Measurements from ENCODE around the gene GRB10.

GRB10 gene

DNA sequence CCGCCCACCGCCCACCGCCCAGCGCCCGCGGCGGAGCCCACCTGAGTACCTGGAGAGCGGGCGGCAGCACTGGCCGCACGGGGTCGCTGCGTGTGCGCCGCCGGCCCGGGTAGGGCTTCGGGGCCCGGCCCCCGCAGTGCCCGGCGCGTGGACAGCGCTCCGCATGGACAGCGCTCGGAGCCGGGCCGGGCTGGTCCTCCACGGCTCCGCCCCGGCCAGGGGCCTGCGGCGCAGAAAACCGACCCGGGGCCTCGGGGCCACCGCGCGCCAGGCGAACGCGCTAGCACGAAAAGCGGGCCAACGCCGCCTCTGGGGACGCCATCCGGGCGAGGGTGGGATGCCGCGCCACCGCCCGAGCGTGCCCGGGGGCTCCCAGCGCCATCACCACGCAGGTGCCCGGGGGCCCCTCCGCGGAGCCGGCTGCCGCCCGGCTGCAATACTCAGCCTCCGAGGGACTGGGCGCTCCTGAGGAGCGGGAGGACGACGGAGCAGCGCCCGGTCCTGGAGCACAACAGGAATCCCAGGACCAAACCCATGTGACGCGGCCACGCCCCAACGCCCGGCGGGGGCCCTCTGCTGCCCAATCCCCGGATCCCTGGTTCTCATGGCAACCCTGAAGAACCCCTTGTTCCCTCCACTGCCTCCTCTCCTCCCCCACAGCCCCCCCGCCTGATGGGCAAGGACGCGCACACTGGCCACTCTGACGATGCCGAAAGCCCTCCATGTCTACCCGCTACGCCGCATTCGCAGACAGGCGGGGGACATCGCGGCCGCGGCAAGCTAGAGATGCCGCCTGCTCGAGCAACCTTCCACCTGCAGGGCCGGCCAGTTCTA lies at the start of gene GRB10:
TSS of gene GRB10 (minus strand) at position 522 of the 834 bp plus-strand sequence. CDS start 50,574 bp downstream, outside the sequence.
- DNase-seq, result no peak

DNA sequence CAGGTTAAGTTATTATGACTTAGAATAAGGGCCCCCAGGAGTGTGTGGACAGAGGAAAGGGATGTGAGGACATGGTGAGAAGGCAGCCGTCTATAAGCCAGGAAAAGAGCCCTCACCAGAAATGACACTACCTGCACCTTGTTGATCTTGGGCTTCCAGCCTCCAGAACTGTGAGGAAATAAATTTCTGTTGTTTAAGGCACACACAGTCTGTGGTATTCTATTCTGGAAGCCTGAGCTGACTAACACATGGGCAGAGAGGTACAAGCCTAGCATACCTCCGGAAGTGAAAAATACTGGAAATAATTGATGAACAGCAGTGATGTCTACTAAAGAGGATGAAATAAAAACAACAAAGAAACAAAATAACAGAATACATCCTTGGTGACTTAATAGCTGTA lies 46.1 kb upstream of the GRB10 start:
- DNase-seq, result no peak

DNA sequence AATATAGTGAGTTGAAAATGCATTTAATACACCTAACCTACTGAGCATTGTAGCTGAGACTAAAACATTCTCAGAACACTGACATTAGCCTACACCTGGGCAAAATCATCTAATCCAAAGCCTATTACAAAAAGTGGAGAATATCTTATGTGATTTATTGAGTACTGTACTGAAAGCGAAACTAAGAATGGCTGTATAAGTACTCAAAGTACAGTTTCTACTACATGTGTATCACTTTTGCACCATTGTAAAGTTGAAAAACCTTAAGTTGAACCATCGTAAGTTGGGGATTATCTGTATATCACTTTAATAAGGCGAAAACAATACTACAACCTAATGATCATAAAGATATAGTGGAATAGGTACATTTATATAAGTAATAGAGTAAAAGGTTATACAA lies 45.4 kb upstream of the GRB10 start:
- no peak for DNase-seq

DNA sequence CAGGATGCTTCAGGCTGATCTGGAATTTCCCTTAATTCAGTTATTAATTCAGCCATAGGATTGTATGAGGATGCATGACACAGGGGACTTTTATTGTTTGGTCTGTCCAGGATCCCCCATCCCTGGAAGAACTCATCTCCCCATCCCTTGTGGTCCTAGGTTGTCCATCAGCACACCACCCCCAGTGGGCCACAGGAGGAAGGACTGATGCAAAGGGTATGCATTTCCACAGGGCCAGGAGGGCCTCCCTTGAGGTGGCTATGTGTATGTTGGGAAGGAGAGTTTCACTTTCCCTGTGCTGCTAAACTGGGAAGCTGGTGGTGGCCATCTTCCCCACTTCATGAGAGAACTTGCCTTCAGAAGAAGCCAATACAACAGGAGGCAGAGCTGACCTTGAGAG lies 44.6 kb upstream of the GRB10 start:
- no peak for DNase-seq

DNA sequence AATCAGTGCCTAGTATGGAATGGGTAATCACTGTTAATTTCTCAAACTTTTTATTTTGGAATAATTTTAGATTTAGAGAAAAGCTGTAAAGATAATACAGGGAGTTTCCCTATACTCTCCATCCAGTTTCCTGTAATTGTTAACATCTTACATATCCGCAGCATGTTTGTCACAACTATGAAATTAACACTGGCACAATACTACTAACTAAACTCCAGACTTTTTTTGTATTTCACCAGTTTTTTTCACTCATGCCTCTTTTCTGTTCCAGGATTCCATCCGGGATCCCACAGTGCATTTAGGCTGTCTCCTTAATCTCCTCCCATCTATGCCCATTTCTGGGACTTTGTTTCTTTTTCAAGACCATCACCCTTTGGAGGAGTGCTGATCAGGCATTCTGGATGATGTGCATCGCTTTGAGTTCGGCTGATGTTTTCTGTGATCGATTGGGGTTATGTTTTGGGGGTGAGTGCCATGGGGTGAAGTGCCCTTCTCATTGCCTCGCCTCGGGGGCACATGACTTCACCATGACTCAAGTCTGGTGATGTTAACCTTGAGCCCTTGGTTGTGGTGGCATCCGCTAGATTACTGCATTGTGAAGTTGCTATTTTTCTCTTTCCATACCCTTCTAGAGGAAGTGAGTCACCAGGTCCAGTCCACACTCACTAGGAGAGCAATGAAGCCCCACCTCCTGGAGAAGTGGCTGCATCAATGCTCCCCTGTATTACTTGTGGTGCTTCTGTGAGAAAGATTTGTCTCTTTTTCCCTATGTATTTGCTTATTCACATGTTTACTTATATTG lies 43.9 kb upstream of the GRB10 start:
- DNase-seq, result peak; percentile 5 to 15

DNA sequence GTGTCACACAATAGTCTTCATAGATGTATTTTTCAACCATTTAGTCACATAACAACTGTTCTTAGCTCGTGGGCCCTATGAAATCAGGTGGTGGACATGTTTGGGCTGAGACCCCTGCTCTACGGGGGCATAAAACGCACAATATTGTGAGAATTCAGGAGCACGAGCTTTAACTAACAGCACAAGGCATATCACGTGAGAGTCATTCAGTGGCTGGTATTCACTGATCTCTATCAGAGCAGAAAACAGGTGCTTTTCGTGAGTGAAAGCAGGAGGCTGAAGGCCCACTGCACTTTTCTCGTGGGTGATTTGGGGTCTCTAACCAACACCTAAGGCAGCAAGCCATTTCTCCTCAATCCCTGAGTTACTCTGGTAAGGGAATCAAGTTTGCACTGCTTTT lies 42.8 kb upstream of the GRB10 start:
- DNase-seq, result no peak

DNA sequence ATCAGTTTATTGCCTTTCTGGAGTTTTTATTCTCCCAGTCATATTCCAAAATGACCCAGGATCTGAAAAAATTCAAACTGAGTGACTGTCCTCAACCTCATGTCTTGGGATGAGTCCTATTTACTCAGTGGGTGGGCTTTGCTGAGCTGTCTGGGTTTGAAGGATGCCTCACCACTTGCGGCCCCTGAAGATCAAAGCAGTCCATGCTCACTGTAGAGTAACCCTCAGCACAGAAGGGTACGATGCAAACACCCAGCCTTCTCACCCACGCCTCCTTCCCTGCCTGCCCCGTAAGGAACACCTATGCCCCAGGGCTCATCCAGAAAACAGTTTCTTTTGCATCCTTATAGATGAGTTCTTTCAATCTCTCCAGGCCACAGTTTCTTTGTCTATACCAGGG lies 42.2 kb upstream of the GRB10 start:
- no peak for DNase-seq

DNA sequence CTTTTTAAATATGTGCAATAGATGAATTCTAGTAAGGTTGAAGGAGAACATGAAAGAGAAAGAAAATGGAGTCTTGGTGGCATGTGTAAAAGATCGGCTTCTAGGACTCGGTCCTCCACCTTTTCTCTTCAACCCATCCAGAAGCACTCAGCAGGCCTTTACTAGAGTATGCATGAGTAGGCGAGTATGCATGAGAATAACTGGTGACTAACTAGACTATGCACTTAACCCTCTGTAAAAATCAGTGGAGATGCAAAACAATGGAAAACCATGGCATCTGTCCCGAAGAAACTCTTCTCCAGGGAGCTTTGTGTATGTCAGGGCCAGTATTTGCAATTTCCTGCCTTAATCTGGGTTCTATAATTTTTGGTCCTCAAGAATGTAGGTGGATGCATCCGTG lies 40.0 kb upstream of the GRB10 start:
- DNase-seq, result no peak

DNA sequence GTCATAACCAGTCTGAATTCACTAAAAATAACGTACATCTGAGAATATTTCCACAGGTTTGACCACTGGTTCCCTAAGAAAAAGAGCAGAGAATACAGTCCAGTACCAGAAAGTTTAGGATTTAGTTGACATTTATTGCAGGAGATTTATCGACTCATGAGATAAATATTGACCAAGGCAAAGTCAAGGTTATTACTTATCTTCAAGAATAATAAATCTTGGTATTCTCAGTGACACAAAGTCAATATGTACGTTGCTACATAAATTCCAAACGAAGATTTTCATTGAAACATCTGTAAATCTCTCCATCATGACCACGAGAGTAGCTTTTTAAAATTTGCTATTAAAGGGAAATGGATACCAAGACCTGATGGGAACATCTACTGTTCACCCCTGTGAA lies 39.4 kb upstream of the GRB10 start:
- no peak for DNase-seq

DNA sequence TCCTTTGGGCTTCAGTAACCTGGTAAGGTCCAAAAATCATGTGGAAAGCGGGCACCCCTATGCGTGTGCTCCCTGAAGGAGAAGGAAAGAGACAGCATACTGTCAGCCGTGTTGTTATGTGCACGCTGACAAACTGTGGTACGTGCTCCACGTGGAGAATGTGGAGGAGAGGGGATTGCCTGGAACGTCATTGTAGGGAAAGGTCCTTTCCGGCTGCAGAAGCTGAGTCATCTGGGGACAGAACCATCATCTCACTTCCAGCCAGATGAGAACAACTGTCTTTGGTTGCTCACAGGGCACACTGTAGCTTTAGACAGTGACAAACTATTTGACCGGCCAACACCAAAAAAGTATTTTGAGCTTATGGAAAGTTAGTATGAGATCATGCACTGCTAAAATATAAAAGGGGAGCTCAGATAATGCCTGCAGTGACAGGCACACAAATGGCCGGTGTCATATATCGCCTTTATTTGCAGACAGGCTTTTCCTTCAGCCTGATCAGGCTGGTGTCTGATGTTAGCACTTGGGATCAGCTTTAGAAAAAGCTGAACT lies 38.8 kb upstream of the GRB10 start:
- no peak for DNase-seq

DNA sequence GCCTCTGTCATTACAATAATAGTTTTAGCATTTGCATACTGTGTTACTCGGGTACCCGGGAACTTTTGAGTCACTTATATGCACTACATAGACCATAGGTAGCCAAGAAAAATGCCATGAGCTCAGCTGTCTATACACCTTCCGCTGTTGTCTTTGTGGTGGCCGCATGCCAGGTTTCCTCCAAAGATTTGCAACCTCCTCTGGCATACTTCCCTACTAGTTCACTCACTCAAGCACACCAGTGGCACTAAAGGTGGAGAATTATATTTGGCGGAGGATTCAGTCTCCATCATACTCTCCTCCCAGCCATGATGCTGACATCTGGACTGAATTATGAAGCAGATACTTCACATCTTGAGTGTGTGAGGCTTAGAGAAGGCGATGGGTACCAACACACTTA lies 35.6 kb upstream of the GRB10 start:
- DNase-seq, result no peak

DNA sequence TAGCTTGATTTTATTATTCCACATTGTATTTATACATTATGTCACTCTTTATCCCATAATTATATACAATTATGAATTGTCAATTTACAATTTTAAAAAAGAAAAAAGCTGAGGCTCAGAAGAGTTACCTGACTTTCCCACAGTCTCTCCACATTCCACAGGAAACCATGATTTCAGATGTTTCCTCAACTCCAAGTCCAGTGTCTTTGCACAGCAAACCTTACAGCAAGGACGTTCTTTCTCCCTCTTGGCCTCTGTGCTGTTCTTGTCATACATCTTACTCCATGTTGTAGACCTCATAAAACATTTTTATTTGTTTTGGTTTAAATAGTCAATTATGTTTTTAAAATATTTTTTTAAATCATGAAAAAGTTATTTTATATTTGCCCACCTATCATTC lies 34.9 kb upstream of the GRB10 start:
- no peak for DNase-seq

DNA sequence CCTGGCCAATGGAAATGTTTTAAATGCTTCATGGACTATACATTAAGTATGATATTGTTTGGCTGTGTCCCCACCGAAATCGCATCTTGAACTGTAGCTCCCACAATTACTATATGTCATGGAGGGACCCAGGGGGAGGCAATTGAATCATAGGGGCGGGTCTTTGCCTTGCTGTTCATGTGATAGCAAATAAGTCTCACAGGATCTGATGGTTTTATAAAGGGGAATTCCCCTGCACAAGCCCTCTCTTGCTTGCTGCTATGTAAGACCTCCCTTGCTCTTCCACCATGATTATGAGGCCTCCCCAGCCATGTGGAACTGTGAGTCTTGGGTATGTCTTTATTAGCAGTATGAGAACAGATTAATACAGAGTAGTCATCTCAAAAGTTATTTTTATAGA lies 32.4 kb upstream of the GRB10 start:
- peak in 1 of 2 donors; percentile 10 for DNase-seq

DNA sequence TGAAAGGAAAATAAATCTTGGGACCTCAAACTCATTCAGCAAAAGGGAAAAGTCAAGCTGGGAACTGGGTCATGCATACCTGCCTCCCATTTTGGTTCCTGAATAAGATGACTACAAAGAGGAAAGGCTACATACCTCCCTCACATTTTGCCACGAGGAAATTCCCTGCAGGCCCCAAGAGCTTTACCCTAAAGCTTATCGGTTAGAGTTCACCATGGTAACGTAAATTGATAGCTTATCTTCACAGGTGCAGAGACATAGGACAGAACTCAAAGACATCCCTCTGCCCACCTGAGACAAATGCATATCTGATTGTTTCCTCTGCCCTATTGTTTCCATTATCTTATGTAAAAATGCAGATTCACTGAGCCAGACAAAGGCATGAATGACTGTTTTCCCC lies 31.5 kb upstream of the GRB10 start:
- DNase-seq, result no peak

DNA sequence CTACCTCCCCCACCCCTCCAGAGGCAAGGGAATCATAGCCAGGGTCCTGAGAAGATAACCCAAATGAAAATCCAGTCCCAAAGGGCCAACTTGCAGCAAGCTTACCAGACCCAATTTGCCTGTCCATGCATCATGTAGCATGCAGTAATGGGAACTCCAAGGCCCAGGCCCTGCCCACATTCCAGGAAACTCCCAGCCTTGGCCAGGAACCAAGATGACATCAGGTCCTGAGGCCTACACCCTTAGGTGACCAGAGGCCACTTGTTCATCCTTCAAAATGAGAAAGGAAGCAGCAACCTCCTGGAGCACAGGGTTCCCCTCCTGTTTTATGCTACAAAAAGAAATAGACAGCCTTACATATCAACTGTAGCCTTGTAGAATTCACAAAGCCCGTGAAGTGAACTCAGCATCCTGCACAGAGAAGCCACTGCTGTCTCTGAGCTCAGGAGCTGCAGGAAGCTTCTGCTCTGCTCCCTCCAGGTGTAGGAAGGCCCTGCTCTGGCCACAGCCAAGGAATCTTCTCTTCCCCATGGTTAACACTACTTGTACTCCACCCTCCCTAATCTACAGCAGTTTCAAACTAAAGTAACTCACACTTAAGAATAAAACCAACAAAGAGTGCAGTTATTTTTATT lies 30.3 kb upstream of the GRB10 start:
- DNase-seq, result peak; percentile 75 to 84

DNA sequence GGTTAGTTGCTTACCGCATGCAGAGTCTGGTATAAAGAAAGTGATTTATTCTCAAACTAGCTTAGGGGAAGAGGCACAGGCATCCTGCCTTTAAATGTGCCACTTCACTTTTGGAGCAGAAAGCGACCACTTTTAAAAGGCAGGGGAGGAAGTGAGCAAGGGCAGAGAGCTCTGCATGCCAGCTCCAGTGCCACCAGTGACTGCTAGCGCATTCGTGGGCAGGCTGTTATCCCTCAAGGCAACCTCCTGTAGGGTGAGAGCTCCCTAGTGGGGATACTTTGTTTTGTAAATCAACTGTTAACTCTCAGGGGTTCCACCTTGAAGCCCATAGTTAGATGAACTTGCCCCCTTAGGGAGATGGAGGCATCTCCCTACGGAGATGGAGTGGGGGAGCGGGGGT lies 29.4 kb upstream of the GRB10 start:
- DNase-seq, result no peak

DNA sequence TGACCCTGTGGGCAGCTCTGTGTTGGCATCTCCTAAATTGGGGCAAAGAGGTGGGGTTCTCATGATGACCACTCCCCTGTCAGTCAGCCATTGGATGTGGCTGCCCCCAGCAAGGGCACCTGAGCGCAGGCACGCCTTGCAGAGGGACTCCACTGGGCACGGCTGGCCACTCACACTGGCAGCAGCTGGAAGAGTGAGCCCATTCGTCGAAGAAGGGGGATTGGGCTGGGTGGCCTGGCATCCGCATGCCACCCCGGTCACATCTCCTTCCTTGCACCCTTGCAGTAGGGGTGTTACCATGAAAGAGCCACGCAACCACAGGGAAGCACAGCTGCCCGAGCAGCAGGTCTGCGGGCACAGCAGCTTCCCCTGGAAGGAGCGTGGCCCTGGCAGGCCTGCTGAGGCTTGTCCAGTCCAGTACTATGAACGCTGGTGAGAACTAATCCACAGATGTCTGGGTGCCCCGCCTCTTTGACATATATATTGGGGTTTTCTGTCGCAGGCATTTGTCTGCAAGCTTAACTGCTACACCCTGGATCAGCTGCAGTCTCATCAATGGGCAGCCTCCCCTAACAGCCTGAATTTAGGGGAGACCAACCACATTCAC lies 25.7 kb upstream of the GRB10 start:
- DNase-seq, result no peak

DNA sequence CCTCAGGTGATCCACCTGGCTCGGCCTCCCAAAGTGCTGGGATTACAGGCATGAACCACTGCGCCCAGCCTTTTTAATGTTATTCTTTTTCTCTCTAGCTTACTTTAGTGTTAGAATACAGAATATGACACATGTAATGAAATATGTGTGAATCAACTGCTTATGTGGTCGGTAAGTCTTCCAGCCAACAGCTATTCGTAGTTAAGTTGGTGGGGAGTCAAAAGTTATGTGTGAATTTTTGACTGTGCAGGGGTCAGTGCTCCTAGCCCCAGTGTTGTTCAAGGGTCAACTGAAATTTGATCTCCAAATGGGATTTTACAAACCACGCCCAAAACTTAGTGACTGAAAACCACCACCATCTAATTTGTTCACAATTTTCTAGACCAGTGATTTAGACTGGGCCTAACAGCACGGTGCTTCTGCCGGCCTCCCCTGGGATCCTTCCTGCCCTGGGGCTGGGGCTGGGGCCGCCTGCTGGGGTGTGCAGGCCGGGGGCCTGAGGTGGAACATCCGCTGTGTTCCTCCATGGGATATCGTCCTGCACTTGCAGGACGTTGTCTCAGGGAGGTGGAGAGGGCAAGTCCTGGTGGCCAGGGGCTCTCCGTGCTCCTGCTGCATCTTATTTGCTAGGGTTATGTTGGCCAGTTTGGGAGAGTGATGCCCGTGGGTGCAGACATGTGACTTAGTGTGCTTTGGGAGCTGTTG lies 24.5 kb upstream of the GRB10 start:
- no peak for DNase-seq

DNA sequence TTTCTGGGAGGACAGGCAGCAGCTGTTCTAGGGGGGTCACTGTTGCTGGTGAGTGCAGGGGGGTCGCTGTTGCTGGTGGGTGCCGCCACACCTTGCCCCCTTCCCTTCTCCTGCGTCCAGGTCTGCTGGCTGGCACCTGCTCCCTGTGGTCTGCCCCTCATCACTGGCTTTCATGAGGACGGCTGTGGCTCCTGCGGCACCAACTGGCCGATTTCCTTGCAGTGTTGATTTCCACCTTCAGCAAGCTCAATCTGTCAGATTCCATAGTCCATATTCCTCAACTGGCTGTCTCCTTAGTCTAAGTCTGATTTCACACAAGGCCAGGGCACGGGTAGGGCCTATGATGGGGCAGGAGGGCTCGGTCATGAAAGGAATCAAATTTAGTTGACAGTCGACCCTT lies 23.4 kb upstream of the GRB10 start:
- no peak for DNase-seq

DNA sequence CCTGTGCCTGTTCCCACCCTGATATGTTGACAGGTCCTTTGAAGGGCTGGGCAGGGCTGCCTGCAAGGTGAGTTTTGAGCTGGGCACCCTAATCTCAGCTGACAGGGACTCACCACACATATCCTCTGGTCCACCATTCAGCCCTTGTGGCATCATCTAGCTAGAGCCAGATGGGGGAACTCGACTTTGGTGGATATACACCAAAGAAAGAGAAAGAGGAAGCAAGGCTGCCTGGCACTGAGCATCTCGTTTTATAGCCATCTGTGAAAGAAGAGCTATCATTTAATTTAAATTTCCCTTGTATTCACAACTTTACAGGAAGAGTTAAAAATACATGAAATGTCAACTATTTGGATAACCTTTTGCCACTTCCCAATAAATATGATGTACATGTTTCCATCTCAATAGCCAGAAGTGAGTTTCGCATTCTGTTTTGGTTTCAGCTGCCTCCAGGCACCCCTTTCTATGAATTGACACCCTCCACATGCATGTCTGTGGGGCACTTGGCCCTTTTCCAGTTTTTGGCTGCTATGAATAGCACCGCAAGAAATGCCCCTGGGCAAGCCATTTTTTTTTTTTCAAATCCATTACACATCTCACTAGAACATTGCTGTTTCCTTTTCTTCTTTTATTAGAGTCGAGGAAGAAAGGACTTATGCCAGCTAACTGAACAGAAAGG lies 22.9 kb upstream of the GRB10 start:
- DNase-seq, result no peak

Measured in inflammatory macrophage treated with lipopolysaccharide for 1 hour (primary cell).